Bronchial epithelial cell (primary cell): Measurements from ENCODE around the gene TULP4. TPM values are rescaled to one million over a fixed set of nuclear protein-coding genes. Genes with fewer than 3 reads are reported as not detected.
"Not testable (repeated sequence)": the region's sequence is repeated elsewhere in the genome, so short reads cannot be mapped to it uniquely, and the experiment has no call there.

ENCODE experiments used
- DNase-seq: peaks from one replicate; pipeline ENCODE4 v3.0.0-alpha.2; 2010; ENCODE audit warnings: low read depth
- FAIRE-seq: peaks from 2 replicates; lab custom pipeline; 2011; peaks lifted over from hg19 to GRCh38; lab: Jason Lieb, UNC
- H3K27me3 ChIP-seq: 2 replicates; pipeline ENCODE4 v1.5.1; 2011; ENCODE audit warnings: low read length; ENCODE audit not compliant: control insufficient read depth, insufficient read depth
- H3K36me3 ChIP-seq: 2 replicates; pipeline ENCODE4 v1.5.1; 2011; ENCODE audit warnings: low read length; ENCODE audit not compliant: control insufficient read depth, insufficient read depth
- H3K4me3 ChIP-seq: 2 replicates; pipeline ENCODE4 v1.5.1; 2011; ENCODE audit warnings: mild to moderate bottlenecking, low read depth, low read length, control low read depth
- total RNA-seq: library from RNA; depleted of rRNA; stranded (reverse); fragments of >200 nt; gene quantifications from 2 replicates; pipeline ENCODE4 v1.2.1, GENCODE V29; 2014
- TF ChIP-seq, protein P1 (sequence below): IDR thresholded peaks from 2 replicates; pipeline ENCODE4 v1.5.1; 2011; ENCODE audit warnings: mild to moderate bottlenecking, moderate library complexity, low read length, control low read depth, inconsistent platforms; ENCODE audit not compliant: insufficient read depth, severe bottlenecking

TULP4 gene
- total RNA-seq, 1 donor from 2014 or later, result 127 TPM

DNA sequence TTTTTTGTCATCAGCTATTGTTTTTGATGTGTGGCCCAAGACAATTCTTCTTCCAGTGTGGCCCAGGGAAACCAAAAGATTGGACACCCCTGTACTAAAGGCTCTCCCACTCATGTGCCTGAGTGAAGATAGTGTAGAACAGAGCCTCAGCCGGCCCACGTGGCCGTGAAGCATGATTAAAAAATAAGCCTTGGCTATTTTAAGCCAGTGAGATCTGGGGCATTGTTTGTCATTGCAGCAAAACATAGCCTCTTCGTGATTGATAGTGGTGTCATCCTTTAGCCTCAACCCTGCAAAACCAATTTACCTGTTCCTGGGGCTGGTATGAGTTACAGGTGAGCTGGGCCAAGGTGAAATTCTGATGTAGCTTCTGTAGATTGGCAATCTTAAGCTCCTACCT is 85.3 kb downstream of the TULP4 start:
- no peak overlapping the region for H3K4me3 ChIP-seq
- no peaks in the 10 kb centered on the region for H3K27me3 ChIP-seq
- no peak for FAIRE-seq
- TF ChIP-seq, protein P1, sequence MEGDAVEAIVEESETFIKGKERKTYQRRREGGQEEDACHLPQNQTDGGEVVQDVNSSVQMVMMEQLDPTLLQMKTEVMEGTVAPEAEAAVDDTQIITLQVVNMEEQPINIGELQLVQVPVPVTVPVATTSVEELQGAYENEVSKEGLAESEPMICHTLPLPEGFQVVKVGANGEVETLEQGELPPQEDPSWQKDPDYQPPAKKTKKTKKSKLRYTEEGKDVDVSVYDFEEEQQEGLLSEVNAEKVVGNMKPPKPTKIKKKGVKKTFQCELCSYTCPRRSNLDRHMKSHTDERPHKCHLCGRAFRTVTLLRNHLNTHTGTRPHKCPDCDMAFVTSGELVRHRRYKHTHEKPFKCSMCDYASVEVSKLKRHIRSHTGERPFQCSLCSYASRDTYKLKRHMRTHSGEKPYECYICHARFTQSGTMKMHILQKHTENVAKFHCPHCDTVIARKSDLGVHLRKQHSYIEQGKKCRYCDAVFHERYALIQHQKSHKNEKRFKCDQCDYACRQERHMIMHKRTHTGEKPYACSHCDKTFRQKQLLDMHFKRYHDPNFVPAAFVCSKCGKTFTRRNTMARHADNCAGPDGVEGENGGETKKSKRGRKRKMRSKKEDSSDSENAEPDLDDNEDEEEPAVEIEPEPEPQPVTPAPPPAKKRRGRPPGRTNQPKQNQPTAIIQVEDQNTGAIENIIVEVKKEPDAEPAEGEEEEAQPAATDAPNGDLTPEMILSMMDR, result no peak
- DNase-seq, result no peak
- no peaks in the 10 kb centered on the region for H3K36me3 ChIP-seq

DNA sequence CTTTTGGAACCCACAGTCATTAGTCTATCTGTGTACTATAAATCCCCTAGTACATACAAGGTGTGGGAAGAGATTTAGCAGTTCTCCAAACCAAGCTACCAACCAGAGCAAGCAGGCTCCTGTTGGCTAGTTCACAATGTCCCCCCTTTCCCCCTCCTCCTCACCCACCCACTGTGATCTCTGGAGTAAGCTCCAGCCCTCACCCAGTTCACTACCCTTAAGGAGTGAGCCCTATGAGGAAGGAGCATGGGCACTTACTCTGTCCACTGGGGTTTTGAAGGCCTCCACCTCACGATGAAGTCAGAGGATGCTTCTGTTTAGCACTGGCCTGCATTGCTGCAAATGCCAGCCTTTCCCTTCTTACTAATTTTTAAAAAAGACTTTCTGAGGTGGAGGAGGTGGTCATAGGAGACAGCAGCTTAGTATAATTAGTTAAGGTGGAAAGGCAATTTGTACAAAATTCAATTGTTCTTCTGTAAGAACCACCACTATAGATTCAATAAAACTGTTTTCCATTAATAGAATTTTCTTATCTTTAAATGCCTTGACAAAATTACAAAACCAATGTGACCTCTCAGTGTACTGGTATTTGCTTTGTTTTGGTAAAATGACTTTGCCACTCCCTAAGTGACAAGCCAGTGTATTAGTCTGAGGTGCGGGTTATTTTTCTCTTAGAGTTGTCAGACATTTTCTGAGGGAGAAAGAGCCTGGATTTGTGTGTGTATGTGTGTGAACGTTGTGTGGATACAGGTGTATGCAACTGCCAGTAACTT is 86.2 kb downstream of the TULP4 start:
- Histone ChIP-seq H3K4me3 (no peak overlapping the region), H3K27me3 (no peaks in the 10 kb centered on the region), H3K36me3 (no peaks in the 10 kb centered on the region)
- no peak for FAIRE-seq
- TF ChIP-seq, protein P1, result no peak
- no peak for DNase-seq

DNA sequence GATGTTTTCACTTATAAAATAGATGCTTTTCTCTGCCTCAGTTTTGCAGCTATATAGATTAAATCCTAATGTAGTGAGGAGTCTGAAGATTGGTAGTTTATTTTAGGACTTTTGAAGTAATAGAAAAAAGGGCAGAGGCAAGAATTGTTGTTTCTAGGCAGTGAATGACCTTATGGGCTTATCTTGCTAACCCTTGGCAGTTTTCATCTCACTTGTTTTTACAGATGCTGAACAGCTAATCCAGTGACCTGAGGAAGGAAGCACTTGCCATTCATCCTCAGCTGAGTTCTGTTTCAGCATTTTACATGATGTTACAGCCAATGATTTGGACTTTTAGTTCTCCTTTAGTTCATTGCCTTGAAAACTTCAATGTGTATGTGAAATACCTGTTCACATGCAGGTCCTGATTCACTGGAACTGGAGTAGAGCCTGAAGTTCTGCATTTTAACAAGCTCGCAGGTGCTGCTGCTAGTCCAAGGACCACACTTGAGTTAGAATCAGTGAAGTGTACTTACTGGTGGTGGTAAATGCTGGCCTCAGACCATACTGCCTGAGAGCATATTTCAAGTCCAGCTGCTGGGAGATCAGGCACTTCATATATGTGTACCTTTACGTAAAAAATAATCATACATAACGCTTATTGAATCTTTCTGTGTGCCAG is 86.9 kb downstream of the TULP4 start:
- FAIRE-seq (no peak), DNase-seq (no peak)
- H3K4me3 ChIP-seq, result no peak overlapping the region
- H3K27me3 ChIP-seq, result no peaks in the 10 kb centered on the region
- TF ChIP-seq, protein P1, result no peak
- no peaks in the 10 kb centered on the region for H3K36me3 ChIP-seq

DNA sequence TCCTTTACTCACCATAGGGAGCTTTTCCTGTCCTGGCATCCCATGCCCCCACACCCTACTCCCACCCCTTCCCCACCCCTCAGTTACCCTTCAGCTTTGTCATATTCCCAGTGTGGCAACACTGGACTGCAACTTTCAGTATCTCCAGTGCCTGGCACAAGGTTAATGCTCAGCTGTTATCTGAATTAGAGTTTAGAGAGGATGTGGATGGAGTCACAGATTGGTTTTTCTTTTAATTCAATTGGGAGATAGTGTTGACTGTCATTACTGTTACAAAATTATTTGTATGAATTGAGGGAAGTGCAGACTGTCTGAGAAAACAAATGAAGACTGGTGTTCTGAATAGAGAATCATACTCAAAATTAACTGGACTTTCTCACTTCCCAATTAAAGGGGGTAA is 89.9 kb downstream of the TULP4 start:
- no peaks in the 10 kb centered on the region for H3K36me3 ChIP-seq
- DNase-seq (no peak), FAIRE-seq (no peak)
- TF ChIP-seq, protein P1, result no peak
- no peak overlapping the region for H3K4me3 ChIP-seq
- no peaks in the 10 kb centered on the region for H3K27me3 ChIP-seq

DNA sequence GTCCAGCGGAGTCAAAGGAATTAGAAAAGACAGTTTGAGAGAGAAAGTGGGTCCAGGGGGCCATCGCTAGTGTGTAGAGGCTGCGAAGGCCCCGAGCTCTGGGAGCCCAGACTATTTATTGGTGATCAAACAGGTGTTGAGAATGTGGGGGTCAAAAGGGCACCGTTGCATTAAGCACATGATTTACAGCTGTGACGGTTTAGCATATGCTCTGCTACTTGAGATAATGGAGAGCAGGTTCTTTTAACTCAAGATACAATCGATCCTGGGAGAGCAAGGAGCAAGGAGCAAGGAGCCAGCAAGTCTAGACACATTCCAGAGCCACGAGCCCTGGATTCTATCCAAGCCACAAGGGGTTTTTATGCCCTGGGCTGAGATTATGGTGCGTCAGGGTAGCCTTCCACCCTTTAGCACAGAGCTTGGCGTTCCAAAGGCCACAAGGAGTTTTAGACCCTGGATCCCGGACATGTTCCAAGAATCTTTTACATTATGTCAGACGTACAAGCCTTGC is 93.1 kb downstream of the TULP4 start:
- H3K36me3 ChIP-seq, H3K27me3 ChIP-seq, H3K4me3 ChIP-seq, FAIRE-seq: not testable (repeated sequence)
- DNase-seq, result peak; percentile 38

DNA sequence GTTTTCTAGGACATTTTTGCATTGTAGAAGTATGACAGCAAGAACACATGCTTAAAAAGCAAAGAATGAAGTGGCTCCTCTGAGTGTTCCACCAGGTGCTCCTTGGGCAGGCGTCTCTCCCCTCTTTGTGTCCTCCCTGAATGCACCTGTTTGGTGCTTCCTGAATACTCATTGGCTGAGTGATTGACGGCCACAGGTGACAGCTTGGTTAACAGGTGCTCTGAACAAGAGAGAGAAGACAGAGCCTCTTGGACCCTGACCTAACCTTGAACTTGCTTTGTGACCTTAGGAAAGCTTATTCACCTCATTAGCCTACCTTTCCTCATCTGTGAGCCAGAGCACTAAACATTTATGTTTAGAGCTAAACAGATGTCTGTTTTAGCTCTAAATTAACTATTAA is 93.7 kb downstream of the TULP4 start:
- DNase-seq (no peak), FAIRE-seq (no peak)
- H3K36me3 ChIP-seq, result no peaks in the 10 kb centered on the region
- no peak overlapping the region for H3K4me3 ChIP-seq
- TF ChIP-seq, protein P1, result no peak
- no peaks in the 10 kb centered on the region for H3K27me3 ChIP-seq
